NCI-H2171 (cell line): ENCODE data around the gene EDNRB.
"Not testable (repeated sequence)": the region's sequence is repeated elsewhere in the genome, so short reads cannot be mapped to it uniquely, and the experiment has no call there.

Experiments used
- DNase-seq: peaks from one replicate; lab custom pipeline; 2025; lab: John Stamatoyannopoulos, UW

The EDNRB gene

GRCh38 chr13:77896536-77896935 lies 22.1 kb downstream of the EDNRB start:
- no peak for DNase-seq

- DNase-seq, result no peak
These were observed 23.9 kb downstream of the EDNRB start for GRCh38 chr13:77894743-77895142.

- DNase-seq, result no peak
These were observed 25.6 kb downstream of the EDNRB start for GRCh38 chr13:77893066-77893465.

GRCh38 chr13:77892491-77892890 lies 26.1 kb downstream of the EDNRB start:
- DNase-seq, result no peak

- DNase-seq, result no peak
These were observed 27.1 kb downstream of the EDNRB start for GRCh38 chr13:77891486-77891885.

GRCh38 chr13:77891041-77891440 lies 27.6 kb downstream of the EDNRB start:
- DNase-seq, result no peak

- DNase-seq, result no peak
These were observed 35.3 kb downstream of the EDNRB start for GRCh38 chr13:77883328-77883727.

GRCh38 chr13:77878190-77878589 lies 40.4 kb downstream of the EDNRB start:
- DNase-seq, result no peak

- no peak for DNase-seq
These were observed 42.5 kb downstream of the EDNRB start for GRCh38 chr13:77876176-77876575.

- DNase-seq, result no peak
These were observed 44.2 kb downstream of the EDNRB start for GRCh38 chr13:77874406-77874805.

- no peak for DNase-seq
These were observed 45.6 kb downstream of the EDNRB start for GRCh38 chr13:77872995-77873394.

- DNase-seq, result no peak
These were observed 47.0 kb downstream of the EDNRB start for GRCh38 chr13:77871596-77871995.

GRCh38 chr13:77868717-77869116 lies 49.9 kb downstream of the EDNRB start:
- no peak for DNase-seq

GRCh38 chr13:77866971-77867370 lies 51.7 kb downstream of the EDNRB start:
- DNase-seq, result no peak

GRCh38 chr13:77865622-77866021 lies 53.0 kb downstream of the EDNRB start:
- DNase-seq, result no peak

- no peak for DNase-seq
These were observed 55.5 kb downstream of the EDNRB start for GRCh38 chr13:77863144-77863543.

GRCh38 chr13:77861741-77862140 lies 56.9 kb downstream of the EDNRB start:
- no peak for DNase-seq

GRCh38 chr13:77860507-77860981 lies 58.1 kb downstream of the EDNRB start:
- no peak for DNase-seq

- no peak for DNase-seq
These were observed 59.2 kb downstream of the EDNRB start for GRCh38 chr13:77859450-77859849.

- no peak for DNase-seq
These were observed 61.0 kb downstream of the EDNRB start for GRCh38 chr13:77857531-77858209.

- no peak for DNase-seq
These were observed 64.9 kb downstream of the EDNRB start for GRCh38 chr13:77853703-77854102.

GRCh38 chr13:77848050-77848449 lies 70.6 kb downstream of the EDNRB start:
- DNase-seq, result not testable (repeated sequence)

- DNase-seq, result no peak
These were observed 72.5 kb downstream of the EDNRB start for GRCh38 chr13:77846173-77846572.
